CD4-positive, alpha-beta T cell treated with Interleukin-15 for 1 hour (primary cell): ENCODE results near the gene IRX2.

ENCODE experiments used
- DNase-seq: peaks from one replicate; pipeline ENCODE4 v3.0.0-alpha.2; 2020

The IRX2 gene

GRCh38 chr5:2711446-2712425 is 39.7 kb downstream of the IRX2 start:
- DNase-seq = no peak

GRCh38 chr5:2710910-2711309 is 40.6 kb downstream of the IRX2 start:
- DNase-seq = no peak

- DNase-seq = no peak
Observed at GRCh38 chr5:2709976-2710689, 41.3 kb downstream of the IRX2 start.

- DNase-seq = no peak
Observed at GRCh38 chr5:2708751-2709150, 42.7 kb downstream of the IRX2 start.

GRCh38 chr5:2708132-2708531 is 43.3 kb downstream of the IRX2 start:
- DNase-seq = no peak

GRCh38 chr5:2705861-2706260 is 45.6 kb downstream of the IRX2 start:
- DNase-seq = no peak

- no peak for DNase-seq
Observed at GRCh38 chr5:2704806-2705645, 46.5 kb downstream of the IRX2 start.

GRCh38 chr5:2704111-2704510 is 47.4 kb downstream of the IRX2 start:
- DNase-seq = no peak

GRCh38 chr5:2703615-2704014 is 47.9 kb downstream of the IRX2 start:
- no peak for DNase-seq

- no peak for DNase-seq
Observed at GRCh38 chr5:2703041-2703440, 48.4 kb downstream of the IRX2 start.

- no peak for DNase-seq
Observed at GRCh38 chr5:2702096-2702879, 49.2 kb downstream of the IRX2 start.

- no peak for DNase-seq
Observed at GRCh38 chr5:2701592-2701991, 49.9 kb downstream of the IRX2 start.

GRCh38 chr5:2700876-2701275 is 50.6 kb downstream of the IRX2 start:
- DNase-seq = no peak

- DNase-seq = no peak
Observed at GRCh38 chr5:2699686-2700085, 51.8 kb downstream of the IRX2 start.

GRCh38 chr5:2699231-2699630 is 52.2 kb downstream of the IRX2 start:
- DNase-seq = no peak

- no peak for DNase-seq
Observed at GRCh38 chr5:2698581-2698980, 52.9 kb downstream of the IRX2 start.

GRCh38 chr5:2697446-2698200 is 53.9 kb downstream of the IRX2 start:
- no peak for DNase-seq

- no peak for DNase-seq
Observed at GRCh38 chr5:2697041-2697440, 54.4 kb downstream of the IRX2 start.
